BLaER1 (cell line): Measurements from ENCODE around the gene FAM89A.
"Not testable (repeated sequence)": the region's sequence is repeated elsewhere in the genome, so short reads cannot be mapped to it uniquely, and the experiment has no call there.

Source experiments
- H3K27ac ChIP-seq: shearing (Covaris generic); formaldehyde crosslinking; 2 replicates; pipeline ENCODE4 v1.8.1; 2022
- H3K27me3 ChIP-seq: shearing (Covaris generic); formaldehyde crosslinking; 2 replicates; pipeline ENCODE4 v1.8.1; 2022
- H3K36me3 ChIP-seq: shearing (Covaris generic); formaldehyde crosslinking; 2 replicates; pipeline ENCODE4 v1.8.1; 2022
- H3K4me1 ChIP-seq: shearing (Covaris generic); formaldehyde crosslinking; 2 replicates; pipeline ENCODE4 v1.8.1; 2022
- H3K4me2 ChIP-seq: shearing (Covaris generic); formaldehyde crosslinking; 2 replicates; pipeline ENCODE4 v1.8.1; 2022
- H3K4me3 ChIP-seq: shearing (Covaris generic); formaldehyde crosslinking; 2 replicates; pipeline ENCODE4 v1.8.1; 2022
- H3K9ac ChIP-seq: shearing (Covaris generic); formaldehyde crosslinking; 2 replicates; pipeline ENCODE4 v1.8.1; 2022
- H3K9me3 ChIP-seq: shearing (Covaris generic); formaldehyde crosslinking; 2 replicates; pipeline ENCODE4 v1.8.1; 2022
- H4K20me1 ChIP-seq: shearing (Covaris generic); formaldehyde crosslinking; 2 replicates; pipeline ENCODE4 v1.8.1; 2022
- Cebpa-rat ChIP-seq: shearing (Covaris generic); IDR thresholded peaks from 2 replicates; pipeline ENCODE4 v1.8.1; 2022

Gene FAM89A

DNA sequence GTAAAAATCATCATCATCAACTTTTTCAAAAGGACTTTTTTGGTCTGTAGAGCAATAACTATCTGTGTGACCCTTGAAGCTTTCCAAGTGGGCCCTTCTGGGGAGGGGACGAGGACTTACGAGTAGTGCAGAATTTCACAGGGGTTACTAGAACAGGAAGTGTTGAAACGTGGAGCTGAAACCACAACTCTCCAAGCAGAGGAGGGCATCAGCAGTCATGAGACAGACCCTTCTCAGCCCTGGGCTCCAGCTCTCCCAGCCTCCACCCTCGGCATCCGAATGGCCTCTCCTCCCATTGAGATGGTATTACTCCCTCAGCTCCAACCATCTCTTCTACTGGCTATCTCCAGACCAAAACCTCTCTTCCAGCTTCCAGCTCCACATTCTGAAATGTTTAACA, 3.6 kb downstream of the FAM89A start:
- peaks cover 69% of the 10 kb centered on the region for H3K4me1 ChIP-seq
- peak overlapping the region; percentile 78 for H3K4me2 ChIP-seq
- TF ChIP-seq Cebpa-rat, result no peak
- peaks cover 77% of the 10 kb centered on the region for H4K20me1 ChIP-seq
- H3K27me3 ChIP-seq, result peaks cover 19% of the 10 kb centered on the region
- no peaks in the 10 kb centered on the region for H3K36me3 ChIP-seq
- H3K9me3 ChIP-seq, result no peaks in the 10 kb centered on the region
- no peak overlapping the region for H3K9ac ChIP-seq
- no peak overlapping the region for H3K27ac ChIP-seq
- no peak overlapping the region for H3K4me3 ChIP-seq

DNA sequence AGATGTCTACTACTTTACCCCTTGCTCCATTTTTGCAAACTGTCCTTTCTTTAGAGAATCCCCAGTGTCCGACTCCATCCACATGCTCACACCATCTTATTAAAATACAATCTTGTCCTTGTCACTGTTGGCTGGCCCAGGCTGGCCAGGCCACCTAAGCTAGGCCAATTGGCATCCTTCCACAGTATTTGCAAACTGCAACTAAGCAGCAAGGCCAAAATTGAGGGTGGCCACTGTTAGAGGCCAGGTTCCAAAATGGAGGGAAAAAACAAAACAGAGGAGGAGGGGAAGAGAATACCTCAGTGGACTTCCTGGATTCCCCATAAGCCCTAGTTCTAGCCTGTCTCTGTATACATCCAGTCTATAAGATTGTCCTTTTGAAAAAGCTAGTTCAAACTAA, 4.3 kb downstream of the FAM89A start:
- H3K27me3 ChIP-seq, result peaks cover 15% of the 10 kb centered on the region
- H4K20me1 ChIP-seq, result peaks cover 83% of the 10 kb centered on the region
- no peaks in the 10 kb centered on the region for H3K9me3 ChIP-seq
- TF ChIP-seq Cebpa-rat, result no peak
- H3K27ac ChIP-seq, result no peak overlapping the region
- H3K4me1 ChIP-seq, result peaks cover 70% of the 10 kb centered on the region
- H3K4me2 ChIP-seq, result peak overlapping the region; percentile 78
- no peak overlapping the region for H3K4me3 ChIP-seq
- H3K9ac ChIP-seq, result no peak overlapping the region
- no peaks in the 10 kb centered on the region for H3K36me3 ChIP-seq

DNA sequence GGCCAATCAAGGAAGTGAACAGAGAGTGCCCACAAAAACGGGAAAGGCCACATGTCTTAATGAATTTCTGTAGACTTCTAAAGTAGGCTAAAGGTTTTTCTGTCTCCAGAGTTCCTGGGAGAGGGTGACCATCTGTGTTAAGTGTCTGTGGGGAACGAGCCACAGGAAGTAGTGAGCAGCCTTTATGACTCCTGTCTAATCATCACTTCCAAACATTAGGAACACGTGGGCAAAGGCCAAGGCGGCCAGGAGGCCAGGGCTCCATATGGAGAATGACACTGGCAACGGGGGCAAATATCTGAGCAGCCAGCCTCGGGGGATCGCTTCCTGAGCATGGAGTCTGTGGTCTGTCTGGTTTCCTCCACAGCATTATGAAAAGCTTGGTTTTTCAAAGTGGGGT, 7.1 kb downstream of the FAM89A start:
- TF ChIP-seq Cebpa-rat, result no peak
- peaks cover 89% of the 10 kb centered on the region for H4K20me1 ChIP-seq
- no peak overlapping the region for H3K27ac ChIP-seq
- H3K9ac ChIP-seq, result no peak overlapping the region
- H3K27me3 ChIP-seq, result no peaks in the 10 kb centered on the region
- H3K9me3 ChIP-seq, result no peaks in the 10 kb centered on the region
- peaks cover 85% of the 10 kb centered on the region for H3K4me1 ChIP-seq
- no peaks in the 10 kb centered on the region for H3K36me3 ChIP-seq
- H3K4me3 ChIP-seq, result no peak overlapping the region
- peak overlapping the region; percentile 84 for H3K4me2 ChIP-seq

DNA sequence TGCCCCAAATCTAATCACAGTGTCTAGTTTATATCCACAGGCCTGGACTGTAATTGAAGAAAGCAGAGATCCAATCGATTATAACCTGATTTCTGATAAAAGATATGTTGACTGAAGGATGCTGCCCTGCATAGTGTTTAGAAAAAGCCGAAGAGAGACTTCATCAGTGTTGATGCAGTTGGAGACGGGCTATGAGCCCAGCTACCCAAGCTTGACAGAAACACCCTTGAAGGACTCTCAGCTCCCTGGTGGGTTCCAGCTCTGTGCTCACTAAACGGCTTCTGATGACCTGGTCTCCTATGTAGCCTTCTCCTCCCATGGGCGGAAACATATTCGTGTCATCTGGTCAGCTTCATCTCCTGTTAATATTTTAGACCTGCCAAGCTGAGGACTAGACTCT, 10.2 kb downstream of the FAM89A start:
- H3K27me3 ChIP-seq, result no peaks in the 10 kb centered on the region
- H3K9ac ChIP-seq, result peak overlapping the region; percentile 35; the same call in 1 of the 2 replicates
- H3K4me2 ChIP-seq, result peak overlapping the region; percentile 74
- TF ChIP-seq Cebpa-rat, result no peak
- H3K9me3 ChIP-seq, result no peaks in the 10 kb centered on the region
- peaks cover 63% of the 10 kb centered on the region for H3K4me1 ChIP-seq
- H4K20me1 ChIP-seq, result peaks cover 58% of the 10 kb centered on the region
- H3K36me3 ChIP-seq, result peaks cover 4% of the 10 kb centered on the region; the same call in 1 of the 2 replicates
- no peak overlapping the region for H3K4me3 ChIP-seq
- H3K27ac ChIP-seq, result no peak overlapping the region

DNA sequence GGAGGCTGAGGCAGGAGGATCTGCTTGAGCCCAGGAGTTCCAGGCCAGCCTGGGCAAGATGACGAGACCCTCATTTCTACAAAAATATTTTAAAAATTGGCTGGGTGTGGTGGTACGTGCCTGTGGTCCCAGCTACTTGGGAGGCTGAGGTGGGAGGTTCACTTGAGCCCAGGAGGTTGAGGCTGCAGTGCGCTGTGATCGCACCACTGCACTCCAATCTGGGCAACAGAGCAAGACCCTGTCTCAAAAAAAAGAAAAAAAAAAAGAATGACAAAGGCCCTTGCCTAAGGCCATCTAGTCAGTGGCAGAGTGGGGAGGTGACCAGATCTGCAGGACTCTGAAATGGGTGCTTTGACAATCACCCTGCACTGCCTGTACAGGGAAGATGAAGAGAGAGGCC, 10.8 kb downstream of the FAM89A start:
- not testable (repeated sequence) for H3K27me3 ChIP-seq, H3K4me3 ChIP-seq, H3K9me3 ChIP-seq, H3K36me3 ChIP-seq, H3K9ac ChIP-seq
- H3K4me2 ChIP-seq, result peak overlapping the region; percentile 74
- peaks cover 52% of the 10 kb centered on the region for H4K20me1 ChIP-seq
- H3K4me1 ChIP-seq, result peaks cover 60% of the 10 kb centered on the region
- H3K27ac ChIP-seq, result 0 out of 2 replicates have a peak overlapping the region, but pooled peaks have one; percentile 32

DNA sequence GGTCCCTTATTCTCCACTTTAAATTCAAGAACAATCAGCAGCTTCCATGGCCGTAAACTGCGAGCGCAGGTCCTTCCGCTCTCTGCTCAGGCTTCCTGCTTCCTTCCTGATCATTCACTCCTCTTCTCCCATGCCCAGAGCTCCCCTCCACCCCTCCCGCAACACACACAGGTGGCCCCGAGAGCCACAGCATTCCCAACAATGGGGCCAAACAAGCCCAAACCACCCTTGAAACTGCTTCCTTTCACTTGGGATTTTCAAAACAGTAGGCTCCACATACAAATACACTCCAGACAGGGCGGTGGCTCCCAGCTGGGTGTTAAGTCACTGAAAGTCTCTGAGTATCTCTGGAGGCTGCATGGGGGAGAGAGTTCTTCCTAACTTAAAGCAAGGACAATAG, 11.4 kb downstream of the FAM89A start:
- Histone ChIP-seq H3K36me3 (peaks cover 4% of the 10 kb centered on the region; the same call in 1 of the 2 replicates), H3K27me3 (no peaks in the 10 kb centered on the region), H3K9me3 (no peaks in the 10 kb centered on the region), H3K27ac (peak overlapping the region; percentile 32; the same call in 1 of the 2 replicates), H3K4me2 (peak overlapping the region; percentile 74), H3K4me3 (no peak overlapping the region), H3K9ac (peak overlapping the region; percentile 57; the same call in 1 of the 2 replicates), H3K4me1 (peaks cover 56% of the 10 kb centered on the region), H4K20me1 (peaks cover 46% of the 10 kb centered on the region)
- TF ChIP-seq Cebpa-rat, result no peak

DNA sequence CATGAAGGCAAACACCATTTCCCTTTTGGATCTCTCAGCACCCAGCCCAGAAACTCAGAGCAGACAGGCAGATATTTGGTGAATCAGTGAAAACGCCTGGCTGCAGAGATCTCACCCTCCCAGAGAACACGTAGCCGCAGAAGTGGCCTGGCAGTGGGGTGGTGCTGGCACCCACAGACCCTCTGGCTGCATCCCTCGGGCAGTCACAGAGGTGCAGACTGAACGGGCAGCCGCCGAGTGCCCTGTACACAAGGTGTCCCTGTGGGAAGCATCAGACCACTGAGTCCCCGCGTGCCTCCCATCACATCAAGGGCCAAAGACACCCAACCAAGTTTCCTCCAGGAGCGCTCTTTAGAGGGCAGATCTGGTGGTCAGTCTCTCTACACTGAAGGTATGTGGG, 12.1 kb downstream of the FAM89A start:
- H3K4me1 ChIP-seq, result peaks cover 48% of the 10 kb centered on the region
- no peaks in the 10 kb centered on the region for H3K27me3 ChIP-seq
- no peak overlapping the region for H3K9ac ChIP-seq
- peaks cover 7% of the 10 kb centered on the region; the same call in 1 of the 2 replicates for H3K36me3 ChIP-seq
- peaks cover 39% of the 10 kb centered on the region for H4K20me1 ChIP-seq
- no peak overlapping the region for H3K27ac ChIP-seq
- H3K9me3 ChIP-seq, result no peaks in the 10 kb centered on the region
- H3K4me2 ChIP-seq, result peak overlapping the region; percentile 74
- no peak overlapping the region for H3K4me3 ChIP-seq
- no peak for TF ChIP-seq Cebpa-rat

DNA sequence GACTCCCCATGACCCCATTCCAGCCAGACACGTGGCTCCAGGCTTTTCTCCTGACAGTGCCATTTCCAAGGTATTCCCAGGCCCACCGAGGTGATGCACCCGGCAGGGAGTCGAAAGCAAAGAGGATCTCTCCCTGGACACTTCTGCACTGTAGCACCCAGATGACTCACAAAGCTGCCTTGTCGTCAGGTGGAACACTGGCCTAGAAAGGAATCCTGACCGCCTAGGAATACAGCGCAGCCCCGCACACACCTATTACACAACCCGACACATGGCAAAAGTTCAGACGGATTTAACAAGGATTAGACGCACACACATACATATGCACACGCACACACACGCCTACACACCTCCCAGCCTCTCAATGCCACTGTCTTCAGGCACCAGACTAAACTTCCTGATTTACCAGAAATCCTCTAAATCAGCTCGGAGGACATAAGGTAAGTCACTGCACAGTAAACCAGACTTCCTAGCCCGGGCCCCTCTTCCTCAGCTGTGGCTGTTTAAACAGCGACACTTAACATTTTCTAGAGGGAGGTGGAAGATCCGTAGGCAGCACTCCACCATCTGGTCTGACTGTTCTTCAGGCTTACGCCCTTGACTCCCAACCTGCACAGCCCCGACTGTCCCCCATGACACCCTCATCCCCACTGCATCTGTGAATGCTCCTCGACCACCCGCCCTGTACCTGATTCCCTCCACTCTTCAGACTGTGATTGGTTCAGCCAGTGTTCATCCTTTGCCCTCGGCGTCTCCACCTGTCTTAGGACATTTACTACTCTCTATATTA, 12.7 kb downstream of the FAM89A start:
- Histone ChIP-seq H3K4me3 (no peak overlapping the region), H3K27me3 (no peaks in the 10 kb centered on the region), H4K20me1 (peaks cover 33% of the 10 kb centered on the region), H3K4me2 (peak overlapping the region; percentile 74; the same call in 1 of the 2 replicates), H3K9ac (no peak overlapping the region), H3K4me1 (peaks cover 43% of the 10 kb centered on the region), H3K27ac (no peak overlapping the region), H3K36me3 (peaks cover 11% of the 10 kb centered on the region; the same call in 1 of the 2 replicates), H3K9me3 (no peaks in the 10 kb centered on the region)
- no peak for TF ChIP-seq Cebpa-rat

DNA sequence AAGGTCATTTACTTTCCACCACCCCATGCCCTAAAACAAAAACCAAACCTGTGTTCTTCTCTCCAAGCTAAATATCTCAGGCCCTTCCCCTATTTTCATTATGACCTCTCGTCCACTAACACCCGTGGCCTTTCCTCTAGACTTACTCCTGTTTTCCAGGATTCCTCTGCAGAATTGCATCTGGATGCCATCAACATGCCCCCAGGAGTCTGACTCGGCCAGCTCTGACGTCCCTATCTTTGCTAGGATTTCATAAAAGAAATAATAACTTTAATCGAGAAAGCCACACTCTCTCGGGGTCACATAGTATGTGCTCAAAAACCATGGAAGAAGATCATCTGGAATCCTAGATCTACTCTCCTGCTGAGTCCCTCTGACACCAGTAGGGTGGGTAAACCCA, 13.5 kb downstream of the FAM89A start:
- H3K4me2 ChIP-seq, result no peak overlapping the region
- peaks cover 43% of the 10 kb centered on the region for H3K4me1 ChIP-seq
- H3K27me3 ChIP-seq, result no peaks in the 10 kb centered on the region
- H3K27ac ChIP-seq, result no peak overlapping the region
- H4K20me1 ChIP-seq, result peaks cover 29% of the 10 kb centered on the region
- TF ChIP-seq Cebpa-rat, result no peak
- no peak overlapping the region for H3K4me3 ChIP-seq
- H3K36me3 ChIP-seq, result peaks cover 11% of the 10 kb centered on the region; the same call in 1 of the 2 replicates
- H3K9ac ChIP-seq, result no peak overlapping the region
- no peaks in the 10 kb centered on the region for H3K9me3 ChIP-seq

DNA sequence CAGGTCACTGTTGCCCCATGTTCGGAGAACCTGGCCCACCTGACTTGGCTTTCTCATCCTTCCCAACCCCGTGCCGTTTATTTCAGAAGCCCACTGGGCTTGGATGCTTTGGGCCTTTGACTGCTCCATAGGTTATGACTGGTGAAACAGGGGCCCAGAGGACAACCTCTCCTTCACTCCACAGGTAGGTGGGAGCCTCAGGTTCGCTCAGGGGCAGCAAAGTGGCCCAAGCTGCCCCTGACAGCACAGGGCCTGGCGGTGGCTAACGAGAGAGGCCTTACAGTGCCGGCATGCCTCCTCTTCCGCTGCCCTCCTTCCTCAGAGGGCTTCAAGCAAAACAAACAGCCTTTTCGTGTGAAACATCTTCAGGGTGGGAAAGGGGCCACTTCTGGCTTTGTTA, 16.9 kb downstream of the FAM89A start:
- Histone ChIP-seq H3K27ac (no peak overlapping the region), H3K4me1 (peaks cover 10% of the 10 kb centered on the region), H3K27me3 (no peaks in the 10 kb centered on the region), H3K4me2 (no peak overlapping the region), H4K20me1 (no peaks in the 10 kb centered on the region), H3K9ac (no peak overlapping the region), H3K9me3 (no peaks in the 10 kb centered on the region), H3K36me3 (peaks cover 38% of the 10 kb centered on the region), H3K4me3 (no peak overlapping the region)
- TF ChIP-seq Cebpa-rat, result no peak

DNA sequence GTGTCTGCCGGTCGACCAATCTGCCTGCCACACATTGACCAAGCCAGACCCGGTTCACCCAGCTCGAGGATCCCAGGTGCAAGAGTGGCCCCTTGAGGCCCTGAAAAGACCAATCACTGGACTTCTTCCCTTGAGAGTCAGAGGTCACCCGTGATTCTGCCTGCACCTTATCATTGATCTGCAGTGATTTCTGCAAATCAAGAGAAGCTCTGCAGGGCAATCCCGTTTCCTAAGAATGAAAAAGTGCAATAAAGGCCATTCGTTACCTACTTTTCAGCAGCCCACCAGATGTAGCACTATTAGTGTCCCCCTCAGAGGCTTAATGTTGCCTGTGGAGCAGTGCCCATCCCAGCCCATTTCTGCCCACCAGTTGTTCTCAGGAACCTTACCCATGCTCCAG, 17.5 kb downstream of the FAM89A start:
- not testable (repeated sequence) for H3K9ac ChIP-seq, H3K4me3 ChIP-seq, H3K4me2 ChIP-seq, H3K27ac ChIP-seq, H4K20me1 ChIP-seq, H3K9me3 ChIP-seq, H3K27me3 ChIP-seq, H3K4me1 ChIP-seq
- H3K36me3 ChIP-seq, result peaks cover 45% of the 10 kb centered on the region
